ENCODE results near the gene TMED10.

DNA sequence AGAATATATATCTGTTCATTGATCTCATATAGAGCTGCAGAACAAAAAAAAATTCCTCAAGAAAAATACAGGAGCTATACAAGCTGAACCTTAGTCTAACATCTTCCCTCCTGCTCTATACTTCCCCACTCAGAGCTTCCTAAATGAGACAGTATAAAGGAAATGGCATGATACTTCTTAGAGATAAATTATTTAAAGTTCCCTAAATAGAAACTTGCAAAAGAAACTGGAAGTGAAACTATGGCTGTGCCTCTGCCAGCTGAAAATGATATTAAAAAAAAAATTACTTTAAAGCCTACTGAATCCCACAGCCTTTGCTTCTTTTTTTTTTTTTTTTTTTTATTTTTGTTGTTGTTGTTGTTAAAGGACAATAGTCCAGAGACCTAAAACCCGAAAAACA lies 37.9 kb downstream of the TMED10 start:
- TF ChIP-seq, protein P1, sequence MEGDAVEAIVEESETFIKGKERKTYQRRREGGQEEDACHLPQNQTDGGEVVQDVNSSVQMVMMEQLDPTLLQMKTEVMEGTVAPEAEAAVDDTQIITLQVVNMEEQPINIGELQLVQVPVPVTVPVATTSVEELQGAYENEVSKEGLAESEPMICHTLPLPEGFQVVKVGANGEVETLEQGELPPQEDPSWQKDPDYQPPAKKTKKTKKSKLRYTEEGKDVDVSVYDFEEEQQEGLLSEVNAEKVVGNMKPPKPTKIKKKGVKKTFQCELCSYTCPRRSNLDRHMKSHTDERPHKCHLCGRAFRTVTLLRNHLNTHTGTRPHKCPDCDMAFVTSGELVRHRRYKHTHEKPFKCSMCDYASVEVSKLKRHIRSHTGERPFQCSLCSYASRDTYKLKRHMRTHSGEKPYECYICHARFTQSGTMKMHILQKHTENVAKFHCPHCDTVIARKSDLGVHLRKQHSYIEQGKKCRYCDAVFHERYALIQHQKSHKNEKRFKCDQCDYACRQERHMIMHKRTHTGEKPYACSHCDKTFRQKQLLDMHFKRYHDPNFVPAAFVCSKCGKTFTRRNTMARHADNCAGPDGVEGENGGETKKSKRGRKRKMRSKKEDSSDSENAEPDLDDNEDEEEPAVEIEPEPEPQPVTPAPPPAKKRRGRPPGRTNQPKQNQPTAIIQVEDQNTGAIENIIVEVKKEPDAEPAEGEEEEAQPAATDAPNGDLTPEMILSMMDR (IDR thresholded peaks at IDR 0.05; ENCODE audit: low read depth, low read length) = no peak
- TF ChIP-seq EZH2phosphoT487 (IDR thresholded peaks at IDR 0.05; ENCODE audit: low read depth) = no peak

All from OCI-LY3 (cell line).